T-helper 1 cell (primary cell): ENCODE data around the gene CASP7.
"Not testable (repeated sequence)": the region's sequence is repeated elsewhere in the genome, so short reads cannot be mapped to it uniquely, and the experiment has no call there.

Source experiments
- DNase-seq, 5 donors: peaks; one replicate each; pipeline ENCODE4 v3.0.0-alpha.2; 2012 to 2020
- total RNA-seq, 4 donors: gene quantifications; one replicate each; lab custom pipeline; 2026; lab: John Stamatoyannopoulos, UW

The CASP7 gene
- total RNA-seq, result 15.5 to 19.0 (median 18.4) reads per million in 4 donors

GRCh38 chr10:113679463-113680189, at the start of gene CASP7:
Gene CASP7 (plus strand): TSS chr10:113679912. CDS start chr10:113697494, 17,582 bp downstream.
- peak; percentile 63 to 86 (median 72) for DNase-seq

DNA sequence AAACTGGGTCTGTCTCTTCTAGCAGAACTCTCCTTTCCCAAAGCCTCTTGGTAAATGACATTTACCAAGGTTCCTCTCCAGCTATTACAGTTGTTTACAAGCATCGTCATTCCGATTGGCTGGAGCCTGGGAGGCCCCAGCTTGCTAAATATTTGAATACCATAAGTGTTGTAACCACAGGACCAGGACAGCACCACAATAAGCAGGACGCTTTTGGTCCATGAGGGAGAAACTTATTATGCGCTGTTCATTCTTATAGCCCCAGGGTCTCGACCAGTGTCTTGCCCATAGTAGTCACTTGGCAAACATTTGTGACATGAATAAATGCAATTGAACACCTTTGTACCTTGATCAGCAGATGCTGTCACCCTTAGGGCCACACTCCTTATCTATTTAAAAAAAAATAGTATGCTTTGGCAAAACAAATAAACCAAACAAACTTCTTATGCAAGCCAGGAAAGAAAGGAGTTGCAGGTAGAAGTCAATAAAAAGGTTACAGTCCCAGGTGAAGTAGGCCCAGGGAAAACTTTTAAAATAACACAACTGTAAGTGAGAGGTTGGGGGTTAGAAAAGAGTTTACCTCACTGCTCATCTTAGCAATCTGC, 48.7 kb upstream of the CASP7 start:
- no peak for DNase-seq

DNA sequence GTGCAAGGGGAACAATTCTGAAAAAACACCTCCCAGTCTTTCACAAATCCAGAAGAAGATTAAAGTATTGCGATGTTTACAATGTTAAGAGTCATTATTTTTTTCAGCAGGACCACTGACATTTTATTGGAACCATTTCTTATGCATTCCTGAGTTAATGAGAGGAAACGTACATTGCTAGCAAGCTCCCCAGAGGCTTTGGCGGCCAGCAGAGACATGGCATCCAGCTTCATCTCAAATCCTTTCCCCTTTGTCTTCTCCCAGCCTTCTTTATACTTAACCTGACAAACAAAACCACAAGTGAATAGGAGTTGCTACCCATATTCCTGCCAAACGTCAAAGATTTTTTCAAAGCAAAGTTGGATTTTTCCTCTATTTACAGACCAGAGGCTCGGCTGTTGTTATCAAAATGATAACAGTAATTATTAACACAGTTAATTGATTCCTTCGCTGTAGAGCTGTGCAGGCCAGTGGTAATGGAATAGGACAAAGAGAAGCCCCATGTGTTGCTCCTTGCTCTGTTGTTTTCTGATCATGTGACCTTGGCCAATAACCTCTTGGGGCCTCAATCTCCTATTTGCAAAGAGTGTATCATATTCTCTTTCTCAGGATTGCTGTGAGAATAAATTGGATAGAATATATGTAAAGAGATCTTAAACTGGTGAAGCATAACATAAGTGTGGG, 47.9 kb upstream of the CASP7 start:
- DNase-seq, result no peak

- DNase-seq, result no peak
Measured at GRCh38 chr10:113639966-113640365, 39.7 kb upstream of the CASP7 start.

GRCh38 chr10:113641702-113642101, 38.0 kb upstream of the CASP7 start:
- no peak for DNase-seq

DNA sequence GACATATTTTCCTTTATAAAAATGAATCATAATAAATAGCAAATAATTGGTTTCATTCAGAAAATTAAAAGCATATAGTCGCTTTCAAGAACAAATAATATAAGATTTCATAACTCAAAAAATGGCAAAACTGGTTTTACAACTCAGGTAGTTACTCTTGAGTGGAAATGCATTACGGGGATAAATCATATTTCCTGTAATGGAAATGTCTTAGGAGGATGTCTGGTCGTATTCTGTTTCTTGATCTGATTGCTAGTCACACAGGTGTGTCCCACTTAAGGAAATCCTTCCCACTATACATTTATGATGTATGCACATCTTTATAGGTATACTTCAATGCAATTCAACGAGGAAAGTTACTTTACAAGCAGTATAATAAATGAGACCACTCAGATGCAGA, 36.5 kb upstream of the CASP7 start:
- no peak for DNase-seq

DNA sequence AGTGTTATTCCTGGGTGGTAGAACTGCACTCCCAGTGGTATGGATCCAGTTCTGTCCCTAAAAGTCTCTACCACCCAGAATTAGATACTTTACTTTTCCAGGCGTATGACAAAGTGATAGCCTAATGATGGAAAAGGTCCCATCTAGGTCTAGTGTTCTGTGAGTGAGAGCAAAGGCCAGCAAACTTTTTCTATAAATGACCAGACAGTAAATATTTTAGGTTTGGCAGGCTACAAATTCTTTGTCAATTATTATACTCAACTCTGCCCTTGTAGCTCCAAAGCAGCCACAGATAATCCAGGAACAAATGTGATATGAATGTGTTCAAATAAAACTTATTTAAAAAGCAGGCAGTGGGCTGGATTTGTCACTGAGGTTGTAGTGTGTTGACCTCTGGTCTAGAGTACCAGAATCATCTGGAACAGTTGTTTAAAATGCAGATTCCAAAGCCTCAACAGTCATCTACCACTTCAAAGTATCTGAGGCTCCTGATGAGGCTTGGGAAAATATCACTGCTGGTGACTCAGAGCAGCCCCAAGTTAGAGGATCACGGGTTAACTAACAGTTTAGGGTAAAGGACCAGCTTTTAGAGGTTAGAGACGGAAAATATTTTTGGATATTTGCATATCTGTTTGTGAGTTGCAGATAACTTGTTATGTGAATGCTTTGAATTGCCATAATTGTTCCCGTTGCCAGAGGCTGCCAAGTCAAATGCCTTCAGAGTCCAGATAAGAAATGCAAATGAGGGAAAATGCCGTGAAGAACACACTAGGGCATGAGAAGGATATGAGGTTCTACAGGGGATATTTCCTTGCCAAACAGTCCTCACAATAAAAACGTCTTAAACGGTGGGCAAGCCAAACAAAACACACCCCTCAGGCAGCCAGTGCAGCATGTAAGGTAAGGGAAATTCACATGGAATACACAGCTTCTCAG, 35.3 kb upstream of the CASP7 start:
- no peak for DNase-seq

- no peak for DNase-seq
Measured at GRCh38 chr10:113646336-113647201, 33.1 kb upstream of the CASP7 start.

- DNase-seq, result no peak
Measured at GRCh38 chr10:113647812-113648211, 31.9 kb upstream of the CASP7 start.

GRCh38 chr10:113648478-113648877, 31.2 kb upstream of the CASP7 start:
- no peak for DNase-seq

DNA sequence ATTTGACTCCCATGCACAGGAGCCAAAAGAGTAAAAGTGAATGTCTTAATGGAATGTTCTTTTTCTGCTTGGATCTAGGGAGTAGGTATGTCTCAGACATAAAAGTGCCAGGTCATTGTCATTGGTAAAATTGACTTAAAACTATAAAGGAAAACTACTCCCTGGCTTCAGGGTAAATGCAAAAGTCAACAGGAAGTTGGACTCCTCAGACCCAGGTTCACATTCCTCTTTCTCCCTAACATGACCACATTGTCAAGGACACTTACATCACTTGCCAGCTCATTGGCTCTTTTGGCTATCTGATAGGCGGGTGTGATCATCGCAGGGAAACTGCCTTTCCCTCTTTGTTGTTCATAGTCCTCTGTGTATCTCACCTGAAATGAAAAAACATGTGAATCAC, 29.5 kb upstream of the CASP7 start:
- no peak for DNase-seq

- DNase-seq, result no peak
Measured at GRCh38 chr10:113651021-113651420, 28.7 kb upstream of the CASP7 start.

GRCh38 chr10:113651898-113652297, 27.8 kb upstream of the CASP7 start:
- DNase-seq, result no peak

- DNase-seq, result not testable (repeated sequence)
Measured at GRCh38 chr10:113652456-113652855, 27.3 kb upstream of the CASP7 start.

DNA sequence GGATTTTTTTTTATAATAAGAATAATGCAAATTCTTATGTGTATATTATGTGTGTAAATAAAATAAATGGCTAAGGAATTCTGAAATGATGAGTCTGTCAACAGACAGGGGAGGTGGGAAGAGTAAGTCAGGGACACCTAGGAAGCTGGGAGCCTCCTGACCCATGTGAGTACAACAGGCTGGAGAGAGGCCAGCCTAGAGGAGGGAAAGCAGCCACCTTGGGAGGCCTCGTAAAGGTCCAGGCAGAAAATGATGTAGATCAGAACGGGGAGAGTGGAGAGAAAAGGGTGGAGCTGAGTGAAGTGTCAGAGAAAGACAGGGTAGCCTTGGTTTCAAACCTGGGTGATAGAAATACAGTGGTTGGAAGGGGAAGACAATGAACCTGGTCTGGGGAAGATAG, 22.8 kb upstream of the CASP7 start:
- no peak for DNase-seq

GRCh38 chr10:113657544-113657943, 22.2 kb upstream of the CASP7 start:
- no peak for DNase-seq

GRCh38 chr10:113661332-113661731, 18.4 kb upstream of the CASP7 start:
- no peak for DNase-seq

DNA sequence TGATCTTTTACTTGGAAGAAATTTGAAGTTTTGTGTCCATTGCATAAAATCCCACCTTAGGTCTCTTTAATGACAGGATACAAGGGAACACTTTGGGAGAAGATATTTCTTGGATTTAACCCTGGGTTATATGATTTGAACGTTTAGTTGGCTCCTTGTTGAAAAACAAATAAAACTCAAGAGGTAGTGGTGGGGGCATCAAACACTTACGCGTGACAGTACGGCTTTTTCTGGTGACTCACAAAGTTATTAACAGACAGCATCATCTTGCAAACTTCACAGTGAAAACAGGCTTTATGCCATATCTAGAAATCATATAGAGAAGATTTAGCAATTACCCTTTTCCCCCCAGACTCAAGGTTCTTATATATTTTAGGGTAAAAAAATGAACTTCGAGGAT, 16.6 kb upstream of the CASP7 start:
- no peak for DNase-seq

DNA sequence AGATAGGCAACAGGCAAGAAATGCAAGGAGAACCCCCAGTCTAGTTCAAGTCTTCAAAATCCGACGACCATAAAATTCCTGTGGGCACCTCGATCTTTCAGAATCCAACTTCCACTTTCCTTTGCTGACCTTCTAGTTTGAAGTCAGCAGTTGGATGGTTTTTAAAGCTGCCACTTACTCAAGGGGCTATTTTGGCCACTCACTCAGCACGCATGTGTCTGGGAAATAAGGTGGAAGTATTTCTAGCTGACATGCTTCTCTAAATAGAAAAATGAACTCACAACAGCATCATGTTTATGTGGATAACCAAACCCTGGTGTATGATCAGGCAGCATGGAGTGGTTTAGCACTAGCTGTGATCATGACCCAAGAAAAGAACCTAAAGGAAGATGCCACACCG, 15.8 kb upstream of the CASP7 start, which contains the start of gene NRAP:
Gene NRAP (minus strand): TSS at position 134 of the 400 bp plus-strand sequence. CDS start 159 bp downstream, outside the sequence.
- no peak for DNase-seq

DNA sequence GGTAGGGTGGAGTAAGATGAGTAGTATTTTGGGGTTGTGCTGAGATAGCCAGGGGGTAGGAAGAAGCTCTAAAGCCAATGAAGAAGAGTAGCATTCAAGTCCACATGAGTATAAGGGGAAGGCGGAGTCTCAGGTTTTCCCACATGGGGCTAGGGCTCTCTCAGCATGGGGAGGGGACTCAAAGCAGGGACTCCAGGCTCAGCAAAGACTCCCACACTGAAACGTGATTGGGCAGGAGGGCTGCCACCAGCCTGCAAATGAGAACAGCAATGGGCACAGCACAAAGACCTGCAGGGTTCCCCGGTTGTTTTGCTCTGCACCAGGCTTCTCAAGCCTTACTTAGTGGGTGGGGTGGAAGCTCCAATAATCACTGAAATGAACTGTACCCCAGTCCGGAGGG, 14.4 kb upstream of the CASP7 start:
- DNase-seq, result no peak

DNA sequence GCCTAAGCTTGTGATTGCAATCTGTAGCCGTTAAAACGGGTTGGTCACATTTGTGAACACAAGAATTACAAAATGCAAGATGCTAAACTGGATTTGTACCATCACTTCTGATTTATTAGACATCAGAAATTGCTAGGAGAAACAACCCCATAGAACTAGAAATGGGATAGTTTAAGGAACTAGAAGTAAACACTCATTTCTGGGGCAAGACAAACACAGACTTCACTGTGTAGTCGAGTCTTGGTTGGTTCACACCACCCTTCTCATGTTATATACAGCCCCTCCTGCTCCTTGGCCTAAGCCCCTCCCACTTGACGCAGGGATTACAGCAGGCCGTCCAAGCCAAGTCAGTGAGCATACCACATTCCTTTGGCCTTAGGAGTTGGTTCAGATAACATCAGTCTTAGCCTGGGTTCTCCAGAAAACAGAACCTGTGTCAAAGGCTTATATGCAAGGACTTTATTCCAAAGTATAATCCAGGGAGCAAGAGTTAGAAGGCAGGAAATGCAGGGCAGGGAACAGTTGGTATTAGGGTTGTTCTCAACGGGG, 13.8 kb upstream of the CASP7 start:
- DNase-seq, result no peak
